ENCODE results near the gene SDF2.
A peak's percentile ranks its signal among the peaks of the same experiment; 100 is the strongest.

The SDF2 gene

DNA sequence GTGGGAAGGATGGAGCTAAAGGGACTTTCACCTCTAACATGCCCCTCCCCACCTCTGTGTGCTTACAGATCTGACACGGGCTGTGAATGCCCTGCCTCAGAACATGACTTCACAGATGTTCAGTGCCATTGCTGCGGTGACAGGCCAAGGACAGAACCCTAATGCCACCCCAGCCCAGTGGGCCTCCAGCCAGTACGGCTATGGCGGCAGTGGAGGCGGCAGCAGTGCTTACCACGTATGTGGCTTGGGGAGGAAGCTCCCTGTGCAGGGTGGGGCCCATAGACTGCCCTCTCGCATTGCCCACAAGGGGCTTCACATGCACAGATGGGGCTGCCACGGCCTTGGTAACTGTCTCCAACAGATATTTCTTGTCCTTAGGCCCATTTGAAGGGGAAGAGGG, 38.6 kb upstream of the SDF2 start:
- CTCF ChIA-PET, result interaction anchor here (0.9 to 1.3 kb wide), 3 partner anchors 20 to 63 kb away, joined by 3 to 5 read pairs (median 3); partner anchors contain the start of gene RPL23A
- H3K27ac Mint-ChIP-seq, result no peak overlapping the region
- no peaks in the 10 kb centered on the region for H3K4me1 Mint-ChIP-seq
- peaks cover 57% of the 10 kb centered on the region for H3K36me3 Mint-ChIP-seq
- no peak overlapping the region for H3K4me3 Mint-ChIP-seq
- H3K9me3 Mint-ChIP-seq, result no peaks in the 10 kb centered on the region
- DNase-seq, result no peak
- H3K27me3 Mint-ChIP-seq, result no peaks in the 10 kb centered on the region

DNA sequence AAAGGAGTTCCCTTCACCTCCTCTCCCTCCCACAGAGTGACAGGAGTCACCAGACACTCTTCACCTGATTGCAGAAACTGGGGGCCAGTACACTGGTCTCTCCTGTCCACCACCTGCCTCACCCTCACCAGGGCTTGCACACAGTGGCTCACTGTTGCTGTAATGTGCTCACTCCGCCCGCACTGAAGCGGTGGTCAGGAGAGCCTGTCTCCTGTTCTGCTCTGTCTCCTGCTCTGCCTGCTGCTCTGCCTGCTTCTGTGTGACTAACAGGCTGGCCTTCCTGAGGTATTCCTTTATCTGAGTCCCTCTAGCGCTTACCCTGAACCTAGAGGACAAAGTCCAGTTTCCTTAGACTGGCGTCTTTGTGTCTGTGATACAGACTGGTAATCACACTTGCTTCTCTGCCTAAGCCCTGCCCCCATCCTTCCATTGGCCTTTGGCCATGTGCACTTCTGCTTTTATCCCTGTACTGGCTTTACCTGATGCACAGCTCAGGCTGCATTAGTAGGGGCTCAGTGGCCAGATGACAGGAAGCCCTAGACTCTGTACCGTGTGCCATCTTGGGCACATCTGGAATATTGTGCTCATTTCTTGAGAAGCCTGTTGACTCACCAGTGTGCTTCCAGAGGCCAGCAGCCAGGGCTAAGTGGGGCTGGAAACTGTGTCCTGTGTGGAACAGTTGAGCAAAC, 36.7 kb upstream of the SDF2 start:
- Mint-ChIP-seq H3K27me3 (no peaks in the 10 kb centered on the region), H3K4me3 (no peak overlapping the region), H3K9me3 (no peaks in the 10 kb centered on the region), H3K4me1 (no peaks in the 10 kb centered on the region), H3K27ac (no peak overlapping the region), H3K36me3 (peaks cover 74% of the 10 kb centered on the region)
- CTCF ChIA-PET, result no interaction called here
- no peak for DNase-seq

DNA sequence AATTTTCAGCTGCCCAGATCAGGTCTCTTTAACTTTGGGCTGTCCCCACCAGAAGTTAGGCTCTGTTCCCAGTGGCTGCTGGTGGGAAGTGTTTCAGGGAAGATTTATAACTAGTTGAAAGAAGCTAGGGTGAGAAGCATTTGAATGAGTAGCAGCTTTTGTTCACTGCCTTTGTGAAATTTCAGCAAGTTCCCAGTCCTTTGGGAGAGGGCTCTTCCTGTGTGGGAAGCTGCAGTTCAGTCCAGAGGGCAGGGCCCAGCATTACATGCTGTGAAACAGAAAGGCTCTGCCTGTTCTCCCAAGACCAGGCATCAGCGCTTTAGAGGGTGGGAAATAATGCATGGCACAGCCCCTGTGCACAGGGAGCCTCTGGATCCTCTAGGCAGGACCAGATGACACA, 32.2 kb upstream of the SDF2 start:
- DNase-seq, result no peak
- peaks cover 69% of the 10 kb centered on the region for H3K36me3 Mint-ChIP-seq
- no peaks in the 10 kb centered on the region for H3K27me3 Mint-ChIP-seq
- H3K4me1 Mint-ChIP-seq, result no peaks in the 10 kb centered on the region
- CTCF ChIA-PET, result no interaction called here
- H3K9me3 Mint-ChIP-seq, result no peaks in the 10 kb centered on the region
- no peak overlapping the region for H3K27ac Mint-ChIP-seq
- no peak overlapping the region for H3K4me3 Mint-ChIP-seq

DNA sequence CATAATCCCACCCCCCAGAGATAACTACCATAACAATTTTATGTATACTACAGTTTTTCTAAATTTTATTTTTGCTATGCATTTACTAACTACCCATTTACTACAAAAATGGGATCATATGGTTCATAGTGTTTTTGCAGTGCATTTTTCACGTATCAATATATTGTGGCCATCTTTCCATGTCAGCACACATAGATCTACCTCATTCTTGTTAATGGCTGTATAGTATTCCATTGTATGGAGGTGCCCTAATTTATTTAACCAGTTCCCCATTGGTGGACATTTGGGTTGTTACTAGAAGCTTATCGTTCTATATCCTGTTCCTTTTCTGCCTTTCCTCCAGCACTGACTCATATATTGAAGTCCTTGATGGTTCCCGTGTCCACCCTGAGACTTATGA, 27.3 kb upstream of the SDF2 start:
- Mint-ChIP-seq H3K36me3 (peaks cover 72% of the 10 kb centered on the region), H3K9me3 (no peaks in the 10 kb centered on the region), H3K27ac (peak overlapping the region; percentile 45), H3K4me1 (no peaks in the 10 kb centered on the region), H3K27me3 (no peaks in the 10 kb centered on the region), H3K4me3 (no peak overlapping the region)
- CTCF ChIA-PET, result interaction anchor here (0.5 to 2.1 kb wide), 5 partner anchors 14 to 179 kb away, joined by 3 to 6 read pairs (median 3); partner anchors contain the start of gene RSKR
- DNase-seq, result no peak

DNA sequence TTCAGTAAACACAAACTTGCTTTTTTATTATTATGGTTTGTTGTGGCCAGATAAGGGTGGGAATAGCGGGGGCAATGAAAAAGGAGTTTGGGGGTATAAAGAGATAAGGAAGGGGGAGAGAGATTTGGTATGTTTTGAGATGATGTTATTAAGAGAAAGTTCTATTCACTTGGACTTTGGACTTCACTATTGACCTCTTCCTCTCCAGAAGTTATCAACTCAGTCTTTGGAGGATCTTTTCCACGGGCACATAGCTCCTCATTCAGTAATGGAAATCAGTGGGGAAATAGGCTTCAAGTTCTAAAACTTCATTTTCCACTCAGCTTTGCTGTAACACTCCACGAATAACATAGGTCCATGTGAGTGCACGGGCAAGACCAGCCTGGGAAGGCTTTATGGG, 26.8 kb upstream of the SDF2 start:
- Mint-ChIP-seq H3K36me3 (peaks cover 70% of the 10 kb centered on the region), H3K27me3 (no peaks in the 10 kb centered on the region), H3K27ac (no peak overlapping the region), H3K9me3 (no peaks in the 10 kb centered on the region), H3K4me1 (no peaks in the 10 kb centered on the region), H3K4me3 (no peak overlapping the region)
- DNase-seq, result no peak
- CTCF ChIA-PET, result interaction anchor here (0.5 to 2.1 kb wide), 5 partner anchors 13 to 180 kb away, joined by 3 to 6 read pairs (median 3); partner anchors contain the start of gene RSKR

DNA sequence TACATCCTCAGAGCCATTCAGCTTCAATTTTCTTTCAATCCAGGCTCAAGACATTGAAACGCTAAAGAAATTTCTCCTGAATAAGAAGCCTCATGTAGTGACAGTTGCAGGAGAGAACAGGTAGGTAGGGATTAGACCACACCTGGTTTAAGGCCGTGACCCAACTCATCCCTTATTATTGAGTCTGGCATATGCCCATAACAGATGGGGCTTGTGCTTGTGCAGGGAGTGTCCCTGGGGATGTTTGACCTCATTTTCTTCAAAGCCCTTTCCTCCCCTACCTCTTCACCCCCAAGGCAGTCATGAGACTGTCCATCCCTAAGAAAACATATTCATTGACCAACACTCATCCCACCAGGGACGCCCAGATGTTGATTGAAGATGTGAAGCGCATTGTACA, 24.6 kb upstream of the SDF2 start:
- no peak overlapping the region for H3K4me3 Mint-ChIP-seq
- CTCF ChIA-PET, result interaction anchor here (1.0 kb wide), 1 partner anchor 10 kb away, joined by 3 read pairs; no protein-coding TSS in a partner anchor
- DNase-seq, result no peak
- no peaks in the 10 kb centered on the region for H3K27me3 Mint-ChIP-seq
- H3K9me3 Mint-ChIP-seq, result no peaks in the 10 kb centered on the region
- peaks cover 78% of the 10 kb centered on the region for H3K36me3 Mint-ChIP-seq
- H3K4me1 Mint-ChIP-seq, result no peaks in the 10 kb centered on the region
- H3K27ac Mint-ChIP-seq, result no peak overlapping the region

DNA sequence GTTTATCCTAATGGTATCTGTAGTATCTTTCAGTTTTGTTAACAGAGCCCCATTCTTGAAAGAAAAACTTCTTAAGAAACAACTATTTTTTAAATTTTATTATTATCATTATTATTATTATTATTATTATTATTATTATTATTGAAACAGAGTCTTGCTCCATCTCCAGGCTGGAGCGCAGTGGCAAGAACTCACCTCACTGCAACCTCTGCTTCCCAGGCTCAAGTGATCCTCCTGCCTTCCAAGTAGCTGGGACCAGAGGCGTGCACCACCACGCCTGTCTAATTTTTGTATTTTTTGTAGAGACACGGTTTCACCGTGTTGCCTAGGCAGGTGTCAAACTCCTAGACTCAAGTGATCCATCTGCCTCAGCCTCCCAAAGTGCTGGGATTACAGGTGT, 23.7 kb upstream of the SDF2 start:
- Mint-ChIP-seq H3K9me3 (no peaks in the 10 kb centered on the region), H3K27me3 (no peaks in the 10 kb centered on the region), H3K4me1 (no peaks in the 10 kb centered on the region), H3K4me3 (no peak overlapping the region), H3K27ac (no peak overlapping the region), H3K36me3 (peaks cover 76% of the 10 kb centered on the region)
- CTCF ChIA-PET, result no interaction called here
- DNase-seq, result no peak

DNA sequence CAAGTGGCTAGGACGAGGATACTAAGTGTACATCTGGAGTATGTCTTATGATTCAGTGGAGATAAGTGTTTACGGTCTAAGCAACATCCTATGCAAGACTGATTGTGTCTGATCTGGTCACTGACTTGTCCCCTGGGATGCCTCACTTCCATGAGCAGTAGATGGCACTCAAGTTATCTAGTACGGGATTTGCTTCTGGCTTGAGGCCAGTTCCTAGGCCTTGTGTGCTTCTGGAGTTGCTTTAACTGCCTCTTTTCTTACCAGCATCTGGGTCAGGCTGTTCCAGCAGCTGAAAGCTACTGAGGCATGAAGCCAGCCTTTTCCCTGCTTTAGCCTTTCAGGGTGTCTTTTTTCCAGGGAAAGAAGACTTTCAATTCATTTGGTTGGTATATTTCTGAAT, 23.3 kb upstream of the SDF2 start:
- Mint-ChIP-seq H3K4me1 (no peaks in the 10 kb centered on the region), H3K4me3 (no peak overlapping the region), H3K9me3 (no peaks in the 10 kb centered on the region), H3K27ac (no peak overlapping the region), H3K36me3 (peaks cover 72% of the 10 kb centered on the region), H3K27me3 (no peaks in the 10 kb centered on the region)
- no peak for DNase-seq
- CTCF ChIA-PET, result no interaction called here

DNA sequence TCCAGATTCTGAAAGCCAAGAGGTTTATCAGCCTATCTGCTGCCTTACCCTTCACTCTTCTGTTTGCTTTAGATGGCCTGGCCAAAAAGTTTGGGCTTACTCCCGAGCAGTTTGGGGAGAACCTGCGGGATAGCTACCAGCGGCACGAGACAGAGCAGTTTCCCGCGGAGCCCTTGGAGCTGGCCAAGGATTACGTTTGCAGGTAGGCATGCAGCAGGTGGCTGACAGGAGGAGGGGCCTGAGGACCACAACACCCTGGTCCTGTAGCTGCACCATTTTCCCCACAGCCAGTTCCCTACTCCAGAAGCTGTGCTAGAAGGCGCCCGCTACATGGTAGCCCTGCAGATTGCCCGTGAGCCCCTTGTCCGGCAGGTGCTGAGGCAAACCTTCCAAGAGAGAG, 20.9 kb upstream of the SDF2 start:
- no peak overlapping the region for H3K27ac Mint-ChIP-seq
- peaks cover 61% of the 10 kb centered on the region for H3K36me3 Mint-ChIP-seq
- no peaks in the 10 kb centered on the region for H3K9me3 Mint-ChIP-seq
- CTCF ChIA-PET, result no interaction called here
- H3K4me1 Mint-ChIP-seq, result no peaks in the 10 kb centered on the region
- no peak for DNase-seq
- H3K27me3 Mint-ChIP-seq, result no peaks in the 10 kb centered on the region
- no peak overlapping the region for H3K4me3 Mint-ChIP-seq

DNA sequence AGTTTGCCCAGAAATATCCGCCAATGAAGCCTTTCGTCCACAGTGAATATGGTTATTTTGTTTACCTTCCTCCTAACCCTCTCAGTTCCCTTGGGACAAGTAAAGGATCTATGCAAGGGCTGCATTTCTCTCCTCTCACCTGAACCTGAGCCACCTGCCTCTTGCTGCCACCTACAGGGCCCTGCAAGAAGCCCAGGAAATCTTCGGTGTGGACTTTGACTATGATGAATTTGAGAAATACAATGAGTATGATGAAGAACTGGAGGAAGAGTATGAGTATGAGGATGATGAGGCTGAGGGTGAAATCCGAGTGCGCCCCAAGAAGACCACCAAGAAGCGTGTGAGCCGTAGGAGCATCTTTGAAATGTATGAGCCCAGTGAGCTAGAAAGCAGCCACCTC, 14.3 kb upstream of the SDF2 start:
- CTCF ChIA-PET, result interaction anchor here (0.7 to 3.8 kb wide), 7 partner anchors 11 to 150 kb away, joined by 3 to 35 read pairs (median 4); partner anchors contain the start of gene BLTP2
- peak; percentile 43 for DNase-seq
- Mint-ChIP-seq H3K27me3 (no peaks in the 10 kb centered on the region), H3K9me3 (no peaks in the 10 kb centered on the region), H3K4me3 (no peak overlapping the region), H3K4me1 (no peaks in the 10 kb centered on the region), H3K27ac (no peak overlapping the region), H3K36me3 (peaks cover 62% of the 10 kb centered on the region)

DNA sequence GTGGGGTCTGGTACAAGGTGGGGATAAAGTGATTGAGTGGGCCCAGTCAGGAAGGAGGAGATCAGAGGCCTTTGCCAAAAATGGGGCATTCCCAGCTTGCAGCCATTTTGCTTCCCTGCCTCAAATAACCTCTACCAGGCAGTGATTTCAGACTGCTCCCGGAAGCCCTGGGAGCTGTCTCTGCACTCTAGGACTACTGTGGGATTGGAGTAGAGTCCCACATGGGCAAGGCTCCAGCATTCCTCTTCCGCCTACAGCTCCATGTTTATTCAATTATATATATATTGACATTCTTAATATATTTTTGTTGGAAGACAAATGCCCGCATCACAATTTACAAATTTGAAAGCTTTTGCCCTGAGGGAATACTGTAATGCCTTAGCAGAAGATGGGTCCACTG, 13.8 kb upstream of the SDF2 start:
- Mint-ChIP-seq H3K9me3 (no peaks in the 10 kb centered on the region), H3K27ac (no peak overlapping the region), H3K4me3 (no peak overlapping the region), H3K4me1 (no peaks in the 10 kb centered on the region), H3K36me3 (peaks cover 64% of the 10 kb centered on the region), H3K27me3 (no peaks in the 10 kb centered on the region)
- CTCF ChIA-PET, result interaction anchor here (1.2 to 3.8 kb wide), 6 partner anchors 11 to 34 kb away, joined by 3 to 35 read pairs (median 4); partner anchors contain the start of gene BLTP2
- no peak for DNase-seq

DNA sequence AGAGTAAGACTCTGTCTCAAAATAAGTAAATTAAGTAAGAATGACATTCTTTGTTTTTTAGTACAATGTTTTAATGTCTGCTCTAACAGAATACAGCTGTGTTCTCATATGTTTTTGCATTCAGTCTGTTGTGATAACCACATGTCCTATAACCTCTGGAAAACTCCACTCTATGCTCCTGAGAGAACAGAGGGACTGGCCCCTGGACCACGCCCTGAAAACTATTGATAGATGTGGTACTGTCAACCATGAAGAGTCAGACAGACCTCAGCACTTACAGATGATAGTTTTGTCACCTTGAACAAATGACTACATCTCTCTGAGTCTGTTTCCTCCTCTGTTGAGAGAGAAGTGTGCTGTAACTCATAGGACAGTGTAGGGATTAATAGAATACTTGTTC, 8.2 kb upstream of the SDF2 start:
- Mint-ChIP-seq H3K27ac (no peak overlapping the region), H3K4me3 (no peak overlapping the region), H3K9me3 (no peaks in the 10 kb centered on the region), H3K36me3 (peaks cover 48% of the 10 kb centered on the region), H3K27me3 (no peaks in the 10 kb centered on the region), H3K4me1 (peaks cover 12% of the 10 kb centered on the region)
- no peak for DNase-seq
- CTCF ChIA-PET, result interaction anchor here (1.6 kb wide), 1 partner anchor 9 kb away, joined by 4 read pairs; no protein-coding TSS in a partner anchor

DNA sequence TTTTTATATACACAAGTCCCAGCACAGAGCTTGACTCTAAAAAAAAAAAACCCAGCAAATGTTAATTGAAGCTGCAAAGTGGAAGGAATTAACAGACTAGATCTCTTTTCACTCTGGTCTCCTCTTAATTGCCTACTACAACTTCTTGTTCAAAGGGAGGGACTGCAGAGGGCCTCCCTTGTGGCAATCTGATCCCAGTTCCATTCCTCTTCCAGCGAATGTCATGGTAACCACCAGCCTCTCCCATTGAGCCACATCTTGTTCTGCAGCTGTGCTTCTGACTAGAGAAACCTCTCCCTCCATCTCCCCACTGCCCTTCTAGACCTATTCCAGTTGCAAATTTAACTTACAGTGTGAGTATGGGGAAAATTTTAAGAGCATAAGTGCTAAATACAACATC, 6.2 kb upstream of the SDF2 start:
- no peaks in the 10 kb centered on the region for H3K9me3 Mint-ChIP-seq
- CTCF ChIA-PET, result interaction anchor here (0.7 to 1.2 kb wide), 2 partner anchors 21 to 23 kb away, joined by 3 read pairs; partner anchors contain the start of gene BLTP2
- H3K36me3 Mint-ChIP-seq, result peaks cover 38% of the 10 kb centered on the region
- H3K4me3 Mint-ChIP-seq, result no peak overlapping the region
- H3K27me3 Mint-ChIP-seq, result no peaks in the 10 kb centered on the region
- no peak for DNase-seq
- H3K4me1 Mint-ChIP-seq, result peaks cover 31% of the 10 kb centered on the region
- no peak overlapping the region for H3K27ac Mint-ChIP-seq

DNA sequence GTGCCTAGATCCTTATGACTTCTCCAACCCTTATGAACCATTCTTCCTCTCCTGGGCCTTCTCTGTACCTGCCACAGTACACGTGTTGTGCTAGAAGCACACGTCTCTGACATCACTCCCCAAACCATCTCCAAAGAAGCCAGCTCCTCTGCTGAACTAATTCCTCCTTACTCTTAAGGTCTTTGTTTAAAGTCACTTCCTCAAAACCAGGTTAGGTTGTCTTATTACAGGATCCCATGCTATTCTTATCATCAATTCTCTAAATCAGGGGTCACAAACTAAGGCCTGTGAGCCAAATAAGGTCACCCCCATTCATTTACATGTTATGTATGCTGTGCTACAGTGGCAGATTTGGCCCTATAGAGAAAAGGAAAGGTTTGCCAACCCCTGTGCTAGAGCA, 4.3 kb upstream of the SDF2 start:
- CTCF ChIA-PET, result no interaction called here
- H3K27ac Mint-ChIP-seq, result no peak overlapping the region

DNA sequence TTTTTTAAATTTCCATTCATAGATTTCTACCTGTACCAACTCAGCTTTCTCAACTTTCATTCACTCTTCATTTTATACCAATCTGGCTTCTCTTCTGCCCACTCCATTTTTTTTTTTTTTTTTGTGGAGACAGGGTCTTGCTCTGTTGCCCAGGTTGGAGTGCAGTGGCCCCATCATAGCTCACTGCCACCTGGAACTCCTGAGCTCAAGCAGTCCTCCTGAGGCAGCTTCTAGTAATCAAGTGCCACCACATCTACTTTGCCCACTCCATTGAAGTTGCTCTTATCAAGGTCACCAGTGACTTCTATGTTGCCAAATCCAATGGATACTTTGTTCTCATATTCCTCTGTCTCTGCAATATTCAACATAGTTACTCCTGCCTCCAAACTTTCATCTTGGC, 2.0 kb upstream of the SDF2 start:
- Mint-ChIP-seq H3K27me3 (no peaks in the 10 kb centered on the region), H3K4me3 (peak overlapping the region; percentile 98), H3K27ac (peak overlapping the region; percentile 99), H3K36me3 (peaks cover 38% of the 10 kb centered on the region), H3K9me3 (no peaks in the 10 kb centered on the region), H3K4me1 (peaks cover 53% of the 10 kb centered on the region)
- CTCF ChIA-PET, result interaction anchor here (1.1 kb wide), 1 partner anchor 20 kb away, joined by 3 read pairs; no protein-coding TSS in a partner anchor
- DNase-seq, result no peak

More for the DNA sequence above, 4.3 kb upstream of the SDF2 start:
- Mint-ChIP-seq H3K9me3 (no peaks in the 10 kb centered on the region), H3K4me3 (no peak overlapping the region), H3K27me3 (no peaks in the 10 kb centered on the region), H3K4me1 (peaks cover 40% of the 10 kb centered on the region), H3K36me3 (peaks cover 27% of the 10 kb centered on the region)
- no peak for DNase-seq

Data from activated naive CD4-positive, alpha-beta T cell treated with anti-CD3 and anti-CD28 coated beads, Interleukin-2, amount 10 ng/mL, durations not matched to agents 7 days and 5 days (primary cell).